Neural crest cell (in vitro differentiated cells): ENCODE data around the gene LSM3. TPM values are rescaled to one million over a fixed set of nuclear protein-coding genes. Genes with fewer than 3 reads are reported as not detected.

Experiments used
- DNase-seq: peaks from one replicate; pipeline ENCODE4 v3.0.0; 2021; ENCODE audit warnings: low read depth, mixed read lengths, low spot score
- H3K27ac Mint-ChIP-seq: one replicate; pipeline ENCODE4 v1.8.0; 2021; ENCODE audit warnings: mild to moderate bottlenecking, mixed read lengths; ENCODE audit not compliant: unreplicated experiment
- H3K27me3 Mint-ChIP-seq: 2 replicates; pipeline ENCODE4 v1.8.0; 2021; ENCODE audit warnings: low read depth, mild to moderate bottlenecking, mixed read lengths
- H3K36me3 Mint-ChIP-seq: 2 replicates; pipeline ENCODE4 v1.8.0; 2021; ENCODE audit warnings: low read depth, mild to moderate bottlenecking, mixed read lengths
- H3K4me1 Mint-ChIP-seq: 2 replicates; pipeline ENCODE4 v1.8.0; 2021; ENCODE audit warnings: mixed read lengths
- H3K4me3 Mint-ChIP-seq: one replicate; pipeline ENCODE4 v1.8.0; 2021; ENCODE audit warnings: mild to moderate bottlenecking, mixed read lengths
- H3K9me3 Mint-ChIP-seq: 2 replicates; pipeline ENCODE4 v1.8.0; 2021; ENCODE audit warnings: mixed read lengths
- total RNA-seq: library from RNA; stranded (reverse); gene quantifications from 2 replicates; pipeline ENCODE4 v1.2.1, GENCODE V29; 2021
- TF ChIP-seq, protein P1 (sequence below): fragments of 200-600 bp; sonication (generic); conservative IDR thresholded peaks from 2 replicates; pipeline ENCODE4 v1.5.0; 2021; ENCODE audit warnings: antibody characterized with exemption, mild to moderate bottlenecking

Gene LSM3
- total RNA-seq, 1 donor from 2014 or later, result 18.3 TPM

DNA sequence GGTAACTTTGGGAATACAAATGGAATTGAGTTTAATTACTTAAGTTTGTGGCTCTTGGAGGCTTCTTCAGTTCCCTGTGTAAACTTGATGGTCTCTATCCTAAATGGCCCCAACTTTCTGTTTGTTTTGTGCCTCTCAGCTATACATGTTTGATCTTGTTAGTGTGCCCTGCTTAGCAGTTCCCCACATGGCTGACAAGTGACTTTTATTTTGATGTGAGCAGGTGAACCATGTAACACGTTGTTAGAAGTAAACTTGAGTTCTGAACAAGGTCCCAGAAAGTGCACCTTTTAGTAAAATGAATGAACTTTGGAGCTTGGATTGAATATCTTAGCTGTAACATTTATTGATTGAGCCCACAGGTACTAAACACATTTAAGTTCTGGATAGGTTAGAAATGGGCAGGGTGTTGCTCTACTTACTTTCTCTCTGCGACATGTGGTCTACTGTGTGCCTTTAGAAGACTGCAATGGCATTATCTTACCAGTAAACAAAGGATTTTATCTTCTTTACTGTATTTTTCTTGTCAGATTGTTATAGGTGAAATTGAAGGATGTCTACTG, 4.5 kb downstream of the LSM3 start:
- TF ChIP-seq, protein P1, sequence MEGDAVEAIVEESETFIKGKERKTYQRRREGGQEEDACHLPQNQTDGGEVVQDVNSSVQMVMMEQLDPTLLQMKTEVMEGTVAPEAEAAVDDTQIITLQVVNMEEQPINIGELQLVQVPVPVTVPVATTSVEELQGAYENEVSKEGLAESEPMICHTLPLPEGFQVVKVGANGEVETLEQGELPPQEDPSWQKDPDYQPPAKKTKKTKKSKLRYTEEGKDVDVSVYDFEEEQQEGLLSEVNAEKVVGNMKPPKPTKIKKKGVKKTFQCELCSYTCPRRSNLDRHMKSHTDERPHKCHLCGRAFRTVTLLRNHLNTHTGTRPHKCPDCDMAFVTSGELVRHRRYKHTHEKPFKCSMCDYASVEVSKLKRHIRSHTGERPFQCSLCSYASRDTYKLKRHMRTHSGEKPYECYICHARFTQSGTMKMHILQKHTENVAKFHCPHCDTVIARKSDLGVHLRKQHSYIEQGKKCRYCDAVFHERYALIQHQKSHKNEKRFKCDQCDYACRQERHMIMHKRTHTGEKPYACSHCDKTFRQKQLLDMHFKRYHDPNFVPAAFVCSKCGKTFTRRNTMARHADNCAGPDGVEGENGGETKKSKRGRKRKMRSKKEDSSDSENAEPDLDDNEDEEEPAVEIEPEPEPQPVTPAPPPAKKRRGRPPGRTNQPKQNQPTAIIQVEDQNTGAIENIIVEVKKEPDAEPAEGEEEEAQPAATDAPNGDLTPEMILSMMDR, result no peak
- Mint-ChIP-seq H3K27ac (no peak overlapping the region), H3K27me3 (no peaks in the 10 kb centered on the region), H3K9me3 (no peaks in the 10 kb centered on the region), H3K36me3 (peaks cover 14% of the 10 kb centered on the region), H3K4me1 (peaks cover 18% of the 10 kb centered on the region), H3K4me3 (no peak overlapping the region)
- no peak for DNase-seq

DNA sequence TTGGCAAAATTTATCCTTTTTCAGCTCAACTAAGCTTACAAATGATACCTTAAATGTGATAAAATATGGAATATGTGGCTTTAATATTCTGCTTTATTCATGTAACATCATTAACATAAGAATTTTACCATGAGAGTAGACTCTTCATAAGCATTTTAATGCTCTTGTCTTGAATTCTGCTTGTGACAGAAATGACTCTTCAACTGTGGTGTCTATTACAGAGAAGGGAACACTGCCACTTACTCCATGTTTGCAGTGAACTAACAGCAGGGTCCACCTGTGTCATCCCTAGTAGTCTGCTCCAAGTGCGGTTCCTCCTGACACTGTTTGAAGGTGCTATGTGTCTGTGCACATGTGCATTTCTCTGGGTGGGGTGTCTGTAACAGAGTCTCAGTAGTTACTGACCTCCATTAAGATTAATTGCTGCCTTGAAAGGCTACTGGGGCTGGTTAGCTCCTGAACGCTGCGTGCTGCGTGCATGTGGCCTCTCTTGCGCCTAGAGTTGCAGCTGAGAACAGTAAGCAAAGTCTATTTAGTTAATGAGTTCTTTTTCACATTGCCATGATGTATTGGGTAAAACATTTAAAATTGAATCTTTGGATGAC, 8.3 kb downstream of the LSM3 start:
- no peaks in the 10 kb centered on the region for H3K4me1 Mint-ChIP-seq

DNA sequence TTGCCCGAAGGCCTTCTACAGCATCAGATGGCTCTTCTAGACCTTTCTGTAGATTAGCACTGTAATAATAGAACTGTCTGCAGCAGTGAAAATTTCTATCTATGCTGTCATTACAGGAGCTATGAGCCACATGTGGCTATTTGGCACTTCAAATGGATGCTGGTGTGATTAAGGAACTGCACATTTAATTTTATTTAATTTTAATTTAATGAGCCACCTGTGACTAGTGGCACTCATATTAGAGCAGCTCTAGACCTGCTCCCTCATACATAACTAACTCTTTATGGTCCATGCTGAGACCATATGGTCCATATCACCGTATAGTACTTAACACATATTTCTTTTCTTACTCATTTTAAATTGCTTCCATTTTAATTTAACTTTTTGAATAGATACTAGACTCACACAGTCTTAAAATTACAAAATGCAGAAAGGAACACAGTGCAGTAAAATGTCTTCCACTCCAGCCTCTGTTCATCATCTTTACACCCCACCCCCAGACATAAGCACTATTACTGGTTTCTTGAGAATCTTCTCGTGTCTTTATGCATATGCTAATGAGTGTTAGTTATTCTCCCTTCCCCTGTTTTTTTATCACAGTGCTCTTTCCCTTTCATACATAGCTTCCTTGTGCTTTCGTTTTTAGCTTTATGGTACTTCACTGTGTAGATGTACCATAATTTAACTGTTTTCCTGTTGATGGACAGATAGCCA, 9.6 kb downstream of the LSM3 start:
- TF ChIP-seq, protein P1, result no peak
- no peak for DNase-seq
- Mint-ChIP-seq H3K36me3 (peaks cover 51% of the 10 kb centered on the region), H3K27me3 (no peaks in the 10 kb centered on the region), H3K9me3 (peaks cover 8% of the 10 kb centered on the region), H3K27ac (no peak overlapping the region), H3K4me1 (no peaks in the 10 kb centered on the region), H3K4me3 (no peak overlapping the region)

More for the DNA sequence above, 8.3 kb downstream of the LSM3 start:
- Mint-ChIP-seq H3K27me3 (no peaks in the 10 kb centered on the region), H3K9me3 (peaks cover 8% of the 10 kb centered on the region), H3K4me3 (no peak overlapping the region), H3K27ac (no peak overlapping the region), H3K36me3 (peaks cover 45% of the 10 kb centered on the region)
- TF ChIP-seq, protein P1, result no peak
- no peak for DNase-seq

DNA sequence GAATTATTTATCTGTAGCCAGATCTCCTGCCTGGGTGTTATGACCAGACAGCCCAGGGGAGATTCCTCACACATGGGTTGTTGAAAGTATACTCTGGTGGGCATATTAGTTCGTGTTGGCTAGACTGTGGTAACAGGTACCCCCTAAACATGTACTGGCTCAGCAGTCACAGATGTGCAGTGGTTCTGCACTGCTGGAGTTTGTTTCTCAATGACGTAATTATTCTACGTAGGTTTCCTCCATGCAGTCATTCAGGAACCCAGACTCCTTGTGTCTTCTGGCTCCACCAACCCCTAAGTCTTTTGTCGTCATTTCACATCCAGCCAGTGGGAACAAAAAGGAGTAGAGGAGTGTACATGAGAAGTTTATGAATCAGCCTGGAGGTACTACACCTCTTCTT, 16.2 kb downstream of the LSM3 start:
- H3K36me3 Mint-ChIP-seq, result peaks cover 26% of the 10 kb centered on the region
- peaks cover 5% of the 10 kb centered on the region for H3K9me3 Mint-ChIP-seq
- no peaks in the 10 kb centered on the region for H3K4me1 Mint-ChIP-seq
- H3K27me3 Mint-ChIP-seq, result no peaks in the 10 kb centered on the region
- no peak for DNase-seq
- H3K4me3 Mint-ChIP-seq, result no peak overlapping the region
- no peak overlapping the region for H3K27ac Mint-ChIP-seq
- TF ChIP-seq, protein P1, result no peak

DNA sequence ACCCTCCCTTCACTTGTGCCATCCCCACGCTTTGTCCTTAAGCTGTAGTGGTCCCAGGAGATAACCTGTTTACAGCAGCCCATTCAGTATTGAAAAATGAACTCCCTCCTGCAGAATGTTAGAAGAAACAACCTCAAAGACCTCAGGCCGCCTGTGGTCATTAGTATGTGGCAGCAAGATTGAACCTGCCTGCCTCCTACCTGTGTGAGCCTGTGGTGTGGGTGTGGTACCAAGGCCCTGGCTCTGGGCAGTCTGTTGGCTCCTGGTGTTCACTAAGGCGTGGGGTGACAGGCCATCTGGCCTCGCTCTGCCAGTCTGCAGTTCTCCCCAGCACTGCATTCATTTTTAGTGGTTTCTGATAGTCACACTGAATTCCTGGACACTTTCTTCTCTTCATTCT, 21.0 kb downstream of the LSM3 start:
- H3K27ac Mint-ChIP-seq, result no peak overlapping the region
- DNase-seq, result no peak
- no peaks in the 10 kb centered on the region for H3K9me3 Mint-ChIP-seq

More for the DNA sequence above, 21.0 kb downstream of the LSM3 start:
- no peaks in the 10 kb centered on the region for H3K27me3 Mint-ChIP-seq
- H3K36me3 Mint-ChIP-seq, result no peaks in the 10 kb centered on the region
- no peak overlapping the region for H3K4me3 Mint-ChIP-seq
- TF ChIP-seq, protein P1, result no peak
- peaks cover 10% of the 10 kb centered on the region for H3K4me1 Mint-ChIP-seq
